Measurements from ENCODE around the gene IL6.

- no peak for TF ChIP-seq POLR2AphosphoS5 (IDR thresholded peaks at IDR 0.05; ENCODE audit: low read depth)
- TF ChIP-seq, protein P1, sequence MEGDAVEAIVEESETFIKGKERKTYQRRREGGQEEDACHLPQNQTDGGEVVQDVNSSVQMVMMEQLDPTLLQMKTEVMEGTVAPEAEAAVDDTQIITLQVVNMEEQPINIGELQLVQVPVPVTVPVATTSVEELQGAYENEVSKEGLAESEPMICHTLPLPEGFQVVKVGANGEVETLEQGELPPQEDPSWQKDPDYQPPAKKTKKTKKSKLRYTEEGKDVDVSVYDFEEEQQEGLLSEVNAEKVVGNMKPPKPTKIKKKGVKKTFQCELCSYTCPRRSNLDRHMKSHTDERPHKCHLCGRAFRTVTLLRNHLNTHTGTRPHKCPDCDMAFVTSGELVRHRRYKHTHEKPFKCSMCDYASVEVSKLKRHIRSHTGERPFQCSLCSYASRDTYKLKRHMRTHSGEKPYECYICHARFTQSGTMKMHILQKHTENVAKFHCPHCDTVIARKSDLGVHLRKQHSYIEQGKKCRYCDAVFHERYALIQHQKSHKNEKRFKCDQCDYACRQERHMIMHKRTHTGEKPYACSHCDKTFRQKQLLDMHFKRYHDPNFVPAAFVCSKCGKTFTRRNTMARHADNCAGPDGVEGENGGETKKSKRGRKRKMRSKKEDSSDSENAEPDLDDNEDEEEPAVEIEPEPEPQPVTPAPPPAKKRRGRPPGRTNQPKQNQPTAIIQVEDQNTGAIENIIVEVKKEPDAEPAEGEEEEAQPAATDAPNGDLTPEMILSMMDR (IDR thresholded peaks at IDR 0.05; ENCODE audit: insufficient read depth, low read length): peak; percentile 57
- TF ChIP-seq, protein P2, sequence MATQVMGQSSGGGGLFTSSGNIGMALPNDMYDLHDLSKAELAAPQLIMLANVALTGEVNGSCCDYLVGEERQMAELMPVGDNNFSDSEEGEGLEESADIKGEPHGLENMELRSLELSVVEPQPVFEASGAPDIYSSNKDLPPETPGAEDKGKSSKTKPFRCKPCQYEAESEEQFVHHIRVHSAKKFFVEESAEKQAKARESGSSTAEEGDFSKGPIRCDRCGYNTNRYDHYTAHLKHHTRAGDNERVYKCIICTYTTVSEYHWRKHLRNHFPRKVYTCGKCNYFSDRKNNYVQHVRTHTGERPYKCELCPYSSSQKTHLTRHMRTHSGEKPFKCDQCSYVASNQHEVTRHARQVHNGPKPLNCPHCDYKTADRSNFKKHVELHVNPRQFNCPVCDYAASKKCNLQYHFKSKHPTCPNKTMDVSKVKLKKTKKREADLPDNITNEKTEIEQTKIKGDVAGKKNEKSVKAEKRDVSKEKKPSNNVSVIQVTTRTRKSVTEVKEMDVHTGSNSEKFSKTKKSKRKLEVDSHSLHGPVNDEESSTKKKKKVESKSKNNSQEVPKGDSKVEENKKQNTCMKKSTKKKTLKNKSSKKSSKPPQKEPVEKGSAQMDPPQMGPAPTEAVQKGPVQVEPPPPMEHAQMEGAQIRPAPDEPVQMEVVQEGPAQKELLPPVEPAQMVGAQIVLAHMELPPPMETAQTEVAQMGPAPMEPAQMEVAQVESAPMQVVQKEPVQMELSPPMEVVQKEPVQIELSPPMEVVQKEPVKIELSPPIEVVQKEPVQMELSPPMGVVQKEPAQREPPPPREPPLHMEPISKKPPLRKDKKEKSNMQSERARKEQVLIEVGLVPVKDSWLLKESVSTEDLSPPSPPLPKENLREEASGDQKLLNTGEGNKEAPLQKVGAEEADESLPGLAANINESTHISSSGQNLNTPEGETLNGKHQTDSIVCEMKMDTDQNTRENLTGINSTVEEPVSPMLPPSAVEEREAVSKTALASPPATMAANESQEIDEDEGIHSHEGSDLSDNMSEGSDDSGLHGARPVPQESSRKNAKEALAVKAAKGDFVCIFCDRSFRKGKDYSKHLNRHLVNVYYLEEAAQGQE (IDR thresholded peaks at IDR 0.05; ENCODE audit: insufficient replicate concordance, low read depth): no peak
Observed at GRCh38 chr7:22728401-22729029, 1.5 kb downstream of the IL6 start.
